Caco-2 (cell line): ENCODE measurements around the gene CORO2A. TPM values are rescaled to one million over a fixed set of nuclear protein-coding genes. Genes with fewer than 3 reads are reported as not detected.

Source experiments
- BruUV-seq: library from RNA; stranded (reverse); fragments of 400-500 nt; replicated peaks from 2 replicates; lab custom pipeline; 2021; lab: Mats Ljungman, UMichigan
- CTCF ChIA-PET: fragments of 300-600 bp; sonication (Branson Sonifier 250); formaldehyde crosslinking; loops from one replicate; lab custom pipeline; 2022; ENCODE audit warnings: antibody characterized with exemption; lab: Charles Lee
- POLR2A ChIA-PET: fragments of 300-600 bp; sonication (Branson Sonifier 250); formaldehyde crosslinking; loops from one replicate; lab custom pipeline; 2022; ENCODE audit warnings: antibody characterized with exemption; lab: Charles Lee
- DNase-seq, 2 experiments: peaks; one replicate each; pipeline versions ENCODE4 v3.0.0 to v3.0.0-alpha.2; 2020 to 2022
- H3K27me3 ChIP-seq: replicated peaks from 2 replicates; pipeline ENCODE4 v1.6.0; 2011; ENCODE audit warnings: low read length; ENCODE audit not compliant: control insufficient read depth, insufficient read depth
- H3K36me3 ChIP-seq: 2 replicates; pipeline ENCODE4 v1.5.1; 2011; ENCODE audit warnings: low read length; ENCODE audit not compliant: control insufficient read depth, insufficient read depth
- H3K4me1 ChIP-seq: fragments of 250-450 bp; sonication (Bioruptor Pico); 2 replicates; pipeline ENCODE4 v1.5.1; 2020; ENCODE audit warnings: mild to moderate bottlenecking
- H3K4me3 ChIP-seq: 2 replicates; pipeline ENCODE4 v1.5.1; 2011; ENCODE audit warnings: low read depth, mild to moderate bottlenecking, control low read depth, low read length
- H3K9me3 ChIP-seq: fragments of 250-450 bp; sonication (Bioruptor Pico); 2 replicates; pipeline ENCODE4 v1.5.1; 2020; ENCODE audit warnings: mild to moderate bottlenecking, moderate library complexity
- H3K27ac Mint-ChIP-seq: one replicate; pipeline ENCODE4 v1.8.0; 2022; ENCODE audit warnings: mixed read lengths; ENCODE audit not compliant: unreplicated experiment
- H3K27me3 Mint-ChIP-seq: one replicate; pipeline ENCODE4 v1.8.0; 2022; ENCODE audit warnings: mixed read lengths; ENCODE audit not compliant: insufficient read depth, unreplicated experiment
- H3K36me3 Mint-ChIP-seq: one replicate; pipeline ENCODE4 v1.8.0; 2022; ENCODE audit warnings: mild to moderate bottlenecking, mixed read lengths; ENCODE audit not compliant: insufficient read depth, unreplicated experiment
- H3K4me1 Mint-ChIP-seq: one replicate; pipeline ENCODE4 v1.8.0; 2022; ENCODE audit warnings: low read depth, mixed read lengths; ENCODE audit not compliant: unreplicated experiment
- H3K4me3 Mint-ChIP-seq: one replicate; pipeline ENCODE4 v1.8.0; 2022; ENCODE audit warnings: mild to moderate bottlenecking, moderate library complexity, mixed read lengths; ENCODE audit not compliant: unreplicated experiment
- H3K9me3 Mint-ChIP-seq: one replicate; pipeline ENCODE4 v1.8.0; 2022; ENCODE audit warnings: mixed read lengths; ENCODE audit not compliant: unreplicated experiment
- CTCF ChIP-seq, 2 experiments: fragments of 200-600 bp in 1 of 2; IDR thresholded peaks; 1 replicate in 1 of 2; 2 replicates in 1 of 2; pipeline versions ENCODE4 v1.5.1 to v1.8.0; 2011 to 2022; ENCODE audit warnings: antibody characterized with exemption in 1 of 2, control low read depth in 1 of 2, inconsistent platforms in 1 of 2, low read depth in 1 of 2, low read length in 1 of 2, mild to moderate bottlenecking in 1 of 2, moderate library complexity in 1 of 2; ENCODE audit not compliant: insufficient read depth in 1 of 2, severe bottlenecking in 1 of 2, unreplicated experiment in 1 of 2
- intact Hi-C: fragments of 100-400 bp; cut with micrococcal nuclease; formaldehyde crosslinking; loops from one replicate; pipeline ENCODE4 v1.10.0; 2022; ENCODE audit not compliant: unreplicated experiment
- total RNA-seq: library from RNA; stranded (reverse); gene quantifications from 2 replicates; pipeline ENCODE4 v1.2.3, GENCODE V29; 2022

Gene CORO2A
- total RNA-seq, 1 experiment from 2014 or later: 18.9 TPM

GRCh38 chr9:98229090-98229395 lies 36.6 kb upstream of the CORO2A start:
- no peaks in the 10 kb centered on the region for H3K27me3 Mint-ChIP-seq
- intact Hi-C loops: loop anchor here (2.0 kb wide), 1 partner anchor 26 kb away; the partner anchor contains the start of gene TBC1D2
- H3K27ac Mint-ChIP-seq: peak overlapping the region; percentile 66

GRCh38 chr9:98228392-98229089 lies 36.1 kb upstream of the CORO2A start:
- intact Hi-C loops: loop anchor here (2.0 kb wide), 1 partner anchor 26 kb away; the partner anchor contains the start of gene TBC1D2
- ChIA-PET CTCF (interaction anchor here (0.6 to 1.1 kb wide), 3 partner anchors 13 to 496 kb away, joined by 3 to 5 read pairs (median 5); partner anchors contain the start of gene TBC1D2), POLR2A (interaction anchor here (1.3 kb wide), 1 partner anchor 27 kb away, joined by 4 read pairs; the partner anchor contains the start of gene TBC1D2)
- Mint-ChIP-seq H3K27ac (peak overlapping the region; percentile 66), H3K9me3 (no peaks in the 10 kb centered on the region), H3K4me1 (peaks cover 38% of the 10 kb centered on the region), H3K27me3 (no peaks in the 10 kb centered on the region), H3K36me3 (peaks cover 8% of the 10 kb centered on the region), H3K4me3 (peak overlapping the region; percentile 16)
- Histone ChIP-seq H3K4me3 (no peak overlapping the region), H3K4me1 (peaks cover 75% of the 10 kb centered on the region), H3K27me3 (no peaks in the 10 kb centered on the region), H3K9me3 (no peaks in the 10 kb centered on the region), H3K36me3 (peaks cover 1% of the 10 kb centered on the region; the same call in 1 of the 2 replicates)
- DNase-seq: peak; percentile 46 to 68
- no TSS peak for BruUV-seq
- TF ChIP-seq CTCF (IDR thresholded peaks at IDR 0.05; ENCODE audit: insufficient read depth in 1 of 2, low read depth in 1 of 2, low read length in 1 of 2, severe bottlenecking in 1 of 2, unreplicated experiment in 1 of 2): no peak

More at GRCh38 chr9:98229090-98229395, 36.6 kb upstream of the CORO2A start:
- peaks cover 10% of the 10 kb centered on the region for H3K36me3 Mint-ChIP-seq
- TF ChIP-seq CTCF (IDR thresholded peaks at IDR 0.05; ENCODE audit: insufficient read depth in 1 of 2, low read depth in 1 of 2, low read length in 1 of 2, severe bottlenecking in 1 of 2, unreplicated experiment in 1 of 2): no peak
- no peaks in the 10 kb centered on the region for H3K27me3 ChIP-seq
- peaks cover 77% of the 10 kb centered on the region for H3K4me1 ChIP-seq
- no peak for DNase-seq
- CTCF ChIA-PET: interaction anchor here (0.6 to 1.1 kb wide), 3 partner anchors 13 to 397 kb away, joined by 3 to 5 read pairs (median 5); partner anchors contain the start of gene TBC1D2
- H3K4me3 ChIP-seq: no peak overlapping the region
- peaks cover 1% of the 10 kb centered on the region; the same call in 1 of the 2 replicates for H3K36me3 ChIP-seq
- no peak overlapping the region for H3K4me3 Mint-ChIP-seq
- POLR2A ChIA-PET: interaction anchor here (0.5 to 1.3 kb wide), 2 partner anchors 27 to 876 kb away, joined by 3 to 4 read pairs; partner anchors contain the start of genes TBC1D2 and TGFBR1
- H3K9me3 Mint-ChIP-seq: no peaks in the 10 kb centered on the region
- H3K9me3 ChIP-seq: no peaks in the 10 kb centered on the region
- BruUV-seq: no TSS peak
- H3K4me1 Mint-ChIP-seq: peaks cover 38% of the 10 kb centered on the region

GRCh38 chr9:98227883-98228282 lies 35.4 kb upstream of the CORO2A start:
- ChIA-PET POLR2A (interaction anchor here (1.3 kb wide), 1 partner anchor 28 kb away, joined by 4 read pairs; the partner anchor contains the start of gene TBC1D2), CTCF (interaction anchor here (0.6 kb wide), 1 partner anchor 18 kb away, joined by 11 read pairs; no protein-coding TSS in a partner anchor)
- Mint-ChIP-seq H3K36me3 (peaks cover 8% of the 10 kb centered on the region), H3K27me3 (no peaks in the 10 kb centered on the region), H3K9me3 (no peaks in the 10 kb centered on the region), H3K4me3 (peak overlapping the region; percentile 16), H3K27ac (peak overlapping the region; percentile 66), H3K4me1 (peaks cover 44% of the 10 kb centered on the region)
- Histone ChIP-seq H3K9me3 (no peaks in the 10 kb centered on the region), H3K4me3 (no peak overlapping the region), H3K27me3 (no peaks in the 10 kb centered on the region), H3K36me3 (peaks cover 1% of the 10 kb centered on the region; the same call in 1 of the 2 replicates), H3K4me1 (peaks cover 81% of the 10 kb centered on the region)
- no peak for TF ChIP-seq CTCF (IDR thresholded peaks at IDR 0.05; ENCODE audit: insufficient read depth in 1 of 2, low read depth in 1 of 2, low read length in 1 of 2, severe bottlenecking in 1 of 2, unreplicated experiment in 1 of 2)
- intact Hi-C loops: loop anchor here (2.0 kb wide), 1 partner anchor 27 kb away; the partner anchor contains the start of gene TBC1D2
- BruUV-seq: no TSS peak
- DNase-seq: peak; percentile 40 to 56
